Raji (cell line): ENCODE measurements around the gene VPS33B.
A peak's percentile ranks its signal among the peaks of the same experiment; 100 is the strongest.

Source experiments
- POLR2A ChIP-seq: IDR thresholded peaks from 2 replicates; pipeline ENCODE4 v1.6.1; 2011; ENCODE audit warnings: low read depth, low read length, control low read depth; ENCODE audit not compliant: insufficient read depth

VPS33B gene

DNA sequence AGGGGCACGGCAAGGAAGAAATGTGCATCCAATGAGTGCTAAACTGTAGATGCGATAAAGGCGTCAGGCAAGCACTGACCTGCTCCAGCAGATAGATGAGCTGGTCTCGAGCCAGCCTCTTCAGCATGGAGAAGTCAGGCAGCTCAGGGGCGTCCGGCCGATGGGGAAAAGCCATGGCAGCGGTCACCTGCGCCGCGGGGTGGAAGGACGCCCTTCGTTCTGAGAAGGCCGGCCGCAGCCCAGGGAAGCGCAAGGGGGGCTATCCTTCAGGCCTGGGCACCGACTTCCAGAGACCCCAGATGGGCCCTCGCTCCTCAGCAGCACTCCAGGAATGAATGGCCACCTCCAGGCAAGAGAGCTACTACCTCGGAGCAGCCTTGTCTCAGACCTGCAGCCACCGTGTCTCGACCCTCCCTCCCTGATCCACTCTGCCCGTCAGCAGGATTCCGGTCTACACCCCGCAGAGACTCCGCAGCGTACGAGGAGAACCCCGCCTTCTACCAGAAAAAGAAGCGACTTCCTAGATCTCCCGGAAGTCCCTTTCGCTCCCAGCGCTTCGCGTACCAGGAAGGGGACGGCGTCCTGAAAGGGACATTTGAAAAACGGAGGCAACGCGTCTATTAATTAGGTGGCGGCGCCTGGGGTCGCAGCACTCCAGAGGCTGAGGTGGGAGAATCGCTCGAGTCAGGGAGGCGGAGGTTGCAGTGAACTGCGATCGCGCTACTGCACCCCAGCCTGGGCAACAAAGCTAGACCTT, at the start of gene VPS33B:
Gene VPS33B (minus strand): TSS at position 520 of the 757 bp plus-strand sequence. CDS start 345 bp downstream, at position 175.
- TF ChIP-seq POLR2A: peak; percentile 67

- no peak for TF ChIP-seq POLR2A
Observed at GRCh38 chr15:91072161-91072560, 49.8 kb upstream of the VPS33B start.

GRCh38 chr15:91070872-91071271, 48.5 kb upstream of the VPS33B start:
- TF ChIP-seq POLR2A: no peak

DNA sequence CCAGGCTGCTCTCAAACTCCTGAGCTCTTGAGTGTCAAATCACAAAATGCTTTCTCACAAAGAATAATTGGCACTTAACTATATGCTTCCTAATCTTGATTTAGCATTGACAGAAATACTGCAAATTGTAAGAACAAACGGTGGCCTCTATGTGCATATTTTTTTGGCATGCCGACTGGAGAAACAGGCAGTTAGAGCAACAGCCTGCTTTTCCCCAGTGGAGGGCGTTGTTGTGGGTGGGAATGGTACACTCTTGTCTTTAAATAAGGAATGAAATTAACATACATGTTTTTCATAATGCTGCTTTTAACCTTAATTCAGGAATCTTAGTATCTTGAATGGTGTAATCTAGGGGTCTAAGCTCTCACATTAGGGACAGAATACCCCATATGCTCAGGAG, 46.6 kb upstream of the VPS33B start:
- no peak for TF ChIP-seq POLR2A

DNA sequence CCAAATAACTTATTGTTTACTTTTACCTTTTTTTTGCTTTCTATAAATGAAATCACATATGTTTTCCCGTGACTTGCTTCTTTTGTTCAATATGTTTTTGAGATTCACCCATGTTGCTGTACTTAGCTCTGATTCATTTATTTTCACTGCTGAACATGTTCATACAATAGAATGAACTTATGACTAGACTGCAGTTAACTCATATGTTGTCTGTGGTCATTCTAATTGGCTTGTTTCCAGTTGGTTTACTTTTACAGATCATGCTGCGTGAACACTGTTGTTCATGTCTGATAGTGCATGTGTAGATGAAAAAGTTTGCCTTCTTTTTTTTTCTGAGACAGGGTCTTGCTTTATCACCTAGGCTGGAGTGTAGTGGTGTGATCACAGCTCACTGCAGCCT, 46.0 kb upstream of the VPS33B start:
- TF ChIP-seq POLR2A: no peak

- TF ChIP-seq POLR2A: no peak
Observed at GRCh38 chr15:91067036-91067435, 44.6 kb upstream of the VPS33B start.

DNA sequence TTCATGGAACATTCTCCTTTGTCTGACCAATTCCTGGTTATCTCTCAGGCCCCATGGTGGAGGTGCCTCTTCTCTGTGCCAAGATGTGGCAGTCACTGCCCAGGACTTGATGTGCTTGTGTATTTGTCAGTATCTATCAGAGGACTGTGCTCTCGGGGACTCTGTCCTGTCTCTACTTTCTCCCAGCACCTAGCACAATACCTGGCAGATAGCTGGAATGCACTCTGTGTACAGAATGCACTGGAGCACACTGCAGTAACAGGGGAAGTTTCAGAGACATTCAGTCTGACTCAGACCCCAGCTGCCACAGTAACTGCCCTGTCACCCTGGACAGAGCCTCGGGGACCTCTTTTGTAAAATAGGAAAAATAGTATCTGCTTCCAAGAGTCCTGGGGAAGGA, 43.1 kb upstream of the VPS33B start:
- no peak for TF ChIP-seq POLR2A

DNA sequence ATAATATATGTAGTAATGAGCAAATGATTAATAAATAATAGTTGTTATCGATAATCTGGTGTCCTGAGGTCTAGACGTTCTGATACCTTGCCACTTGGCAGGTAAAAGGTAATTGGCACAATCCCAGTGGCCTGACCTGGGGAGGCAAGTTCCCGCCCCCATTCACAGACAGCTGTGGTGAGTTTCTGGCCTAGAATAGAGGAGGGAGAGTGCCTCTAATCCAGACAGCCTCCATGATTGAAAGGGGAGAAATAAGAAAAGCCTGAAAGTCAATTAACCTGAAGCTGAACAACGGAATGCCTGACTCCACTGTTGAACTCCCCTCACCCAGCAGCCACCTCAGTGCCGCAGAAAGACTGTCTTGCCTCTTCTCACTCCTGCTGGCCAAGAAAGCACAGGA, 39.6 kb upstream of the VPS33B start:
- TF ChIP-seq POLR2A: no peak

GRCh38 chr15:91061230-91061629, 38.8 kb upstream of the VPS33B start:
- no peak for TF ChIP-seq POLR2A

- no peak for TF ChIP-seq POLR2A
Observed at GRCh38 chr15:91055548-91056331, 33.3 kb upstream of the VPS33B start.

DNA sequence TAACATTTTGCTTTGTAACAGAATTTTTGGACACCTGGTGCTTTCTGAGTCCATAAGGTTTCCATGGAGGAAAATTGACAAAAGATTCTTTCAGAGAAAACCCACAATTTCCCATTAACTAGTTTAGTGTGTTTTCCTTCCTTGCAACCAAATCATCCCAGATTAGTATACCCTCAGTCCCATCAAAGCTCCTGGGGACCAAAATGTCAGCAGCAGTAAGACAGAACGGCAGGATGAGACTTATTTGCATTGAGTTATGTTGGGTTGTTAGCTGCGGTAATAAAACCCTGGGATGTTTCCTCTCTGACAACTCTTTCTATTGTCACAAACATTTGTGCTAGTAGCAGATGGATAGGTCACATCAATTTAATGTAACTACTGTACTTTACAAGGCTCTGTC, 32.4 kb upstream of the VPS33B start:
- TF ChIP-seq POLR2A: no peak

DNA sequence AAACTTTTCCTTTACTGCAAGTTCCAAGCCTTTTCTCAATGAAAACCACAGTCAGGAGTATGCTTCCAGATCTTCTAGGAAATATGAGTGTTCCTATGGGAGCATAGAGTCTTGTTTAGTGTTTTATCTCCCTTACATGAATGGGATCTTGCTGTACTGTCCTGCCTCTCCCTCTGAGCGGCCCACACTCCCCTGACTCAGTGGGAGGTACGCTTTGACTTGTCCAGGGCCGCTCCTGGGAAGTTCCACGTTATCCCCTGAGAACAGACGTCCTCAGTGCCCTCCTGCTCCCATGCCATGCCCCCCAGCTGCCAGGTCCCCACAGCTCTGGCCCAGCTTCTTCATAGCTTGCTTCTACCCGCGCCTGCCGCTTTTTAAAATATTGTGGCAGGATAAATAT, 28.9 kb upstream of the VPS33B start:
- TF ChIP-seq POLR2A: no peak

- TF ChIP-seq POLR2A: no peak
Observed at GRCh38 chr15:91050128-91050455, 27.7 kb upstream of the VPS33B start.

DNA sequence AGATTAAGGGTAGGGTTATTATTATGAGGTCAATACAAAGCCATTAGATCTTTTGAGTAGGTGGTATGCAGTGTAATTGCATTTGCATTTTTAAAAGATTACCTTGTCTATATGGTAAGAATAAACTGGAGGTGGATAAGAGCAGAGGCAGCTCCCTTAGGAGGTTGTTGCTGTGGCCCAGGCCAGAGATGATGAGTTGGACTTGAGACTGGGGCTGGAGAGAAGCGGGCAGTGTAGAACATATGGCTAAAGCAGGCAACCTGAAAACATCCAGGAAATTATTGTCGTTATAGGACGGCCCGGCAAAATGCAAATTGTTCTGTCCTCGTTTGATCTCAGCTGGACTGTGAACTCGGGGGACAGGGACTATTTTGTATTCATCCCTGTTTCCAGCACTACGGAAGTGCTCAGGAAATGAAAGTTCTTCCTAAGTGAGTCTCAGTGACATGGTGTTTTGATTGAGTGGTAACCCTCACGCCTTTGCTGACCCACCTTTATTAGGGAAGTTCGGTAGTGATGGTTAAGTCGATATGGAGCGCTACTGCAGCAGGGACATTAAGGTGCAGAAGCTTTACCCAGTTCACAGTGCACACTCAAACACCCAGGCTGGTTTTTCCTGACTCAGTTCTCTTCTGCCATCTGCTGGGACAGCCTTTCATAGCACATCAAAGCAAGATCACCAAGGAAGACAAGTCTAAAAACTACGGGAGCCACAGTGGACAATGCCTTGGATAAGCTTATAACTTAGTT, 27.2 kb upstream of the VPS33B start:
- no peak for TF ChIP-seq POLR2A

DNA sequence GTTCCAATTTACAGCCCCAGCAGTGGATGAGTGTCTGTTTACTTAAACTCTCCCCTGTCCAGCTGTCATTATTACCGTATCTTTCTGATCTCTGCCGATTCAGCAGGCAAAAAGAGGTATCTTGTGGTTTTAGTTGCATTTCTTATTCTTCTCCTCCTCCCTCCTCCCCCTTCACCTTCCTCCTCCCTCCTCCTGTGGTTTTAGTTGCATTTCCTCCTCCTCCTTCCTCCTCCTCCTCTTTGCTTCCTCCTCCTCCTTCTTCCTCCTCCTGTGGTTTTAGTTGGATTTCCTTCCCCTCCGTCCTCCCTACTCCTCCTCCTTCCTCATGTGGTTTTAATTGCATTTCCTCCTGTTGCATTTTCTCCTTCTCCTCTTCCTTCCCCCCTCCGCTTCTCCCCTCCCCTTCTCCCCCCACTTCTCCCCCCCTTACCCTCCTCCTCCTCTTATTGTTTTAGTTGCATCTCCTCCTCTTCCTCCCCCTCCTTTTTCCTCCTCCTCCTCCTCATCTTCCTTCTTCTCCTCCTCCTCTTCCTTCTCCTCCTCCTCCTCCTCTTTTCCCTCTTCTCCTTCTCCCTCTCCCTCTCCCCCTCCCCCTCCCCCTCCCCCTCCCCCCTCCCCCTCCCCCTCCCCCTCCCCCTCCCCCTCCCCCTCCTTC, 25.3 kb upstream of the VPS33B start:
- TF ChIP-seq POLR2A: no peak

- TF ChIP-seq POLR2A: no peak
Observed at GRCh38 chr15:91045065-91045464, 22.7 kb upstream of the VPS33B start.
